ENCODE measurements around the gene CDK10.

Gene CDK10

DNA sequence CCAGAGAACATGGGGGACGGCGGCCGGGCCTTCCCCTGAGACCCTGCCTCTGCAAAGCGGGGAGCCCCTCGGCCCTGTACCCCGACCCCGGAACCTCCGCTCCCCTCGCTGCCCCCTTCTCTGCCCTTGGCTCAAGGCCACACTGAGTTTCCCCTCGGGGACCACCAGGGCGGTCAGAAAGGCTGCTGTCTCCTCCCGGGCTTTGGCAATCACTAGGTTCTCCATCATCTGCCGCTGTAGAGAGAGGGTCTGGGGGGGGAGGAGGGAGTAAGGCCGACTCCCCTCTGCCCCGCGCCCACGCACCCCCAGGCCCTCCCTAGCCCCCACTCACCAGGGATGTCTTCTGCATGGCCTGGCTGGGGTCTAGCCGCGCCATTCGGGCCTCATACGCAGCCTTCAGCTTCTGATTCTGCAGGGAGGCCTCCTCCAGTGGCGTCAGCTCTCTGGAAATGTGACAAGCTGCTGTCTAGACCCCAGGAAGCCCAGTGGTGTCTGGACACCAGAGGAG, 25.8 kb downstream of the CDK10 start:
- no peak for DNase-seq (ENCODE audit: low read depth)

DNA sequence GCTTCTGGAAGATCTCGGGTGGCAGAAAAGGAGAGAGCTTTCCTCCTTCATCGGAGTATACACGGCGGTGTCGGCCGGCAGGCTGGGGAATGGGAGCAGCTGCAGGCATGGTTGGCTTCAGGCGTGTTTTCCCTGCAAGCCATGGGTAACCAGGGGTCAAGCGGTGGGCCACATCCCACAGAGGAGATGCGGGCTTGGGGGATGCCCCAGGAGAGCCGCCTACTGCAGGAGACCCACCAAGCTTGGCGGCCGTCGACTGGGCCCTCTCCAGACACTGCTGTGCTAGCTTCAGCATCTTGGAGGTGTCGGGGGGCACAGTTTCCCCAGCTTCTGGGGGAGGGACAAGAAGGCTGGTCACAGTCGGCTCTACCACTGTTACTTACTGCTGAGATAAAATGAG, 30.0 kb downstream of the CDK10 start:
- no peak for DNase-seq (ENCODE audit: low read depth)

DNA sequence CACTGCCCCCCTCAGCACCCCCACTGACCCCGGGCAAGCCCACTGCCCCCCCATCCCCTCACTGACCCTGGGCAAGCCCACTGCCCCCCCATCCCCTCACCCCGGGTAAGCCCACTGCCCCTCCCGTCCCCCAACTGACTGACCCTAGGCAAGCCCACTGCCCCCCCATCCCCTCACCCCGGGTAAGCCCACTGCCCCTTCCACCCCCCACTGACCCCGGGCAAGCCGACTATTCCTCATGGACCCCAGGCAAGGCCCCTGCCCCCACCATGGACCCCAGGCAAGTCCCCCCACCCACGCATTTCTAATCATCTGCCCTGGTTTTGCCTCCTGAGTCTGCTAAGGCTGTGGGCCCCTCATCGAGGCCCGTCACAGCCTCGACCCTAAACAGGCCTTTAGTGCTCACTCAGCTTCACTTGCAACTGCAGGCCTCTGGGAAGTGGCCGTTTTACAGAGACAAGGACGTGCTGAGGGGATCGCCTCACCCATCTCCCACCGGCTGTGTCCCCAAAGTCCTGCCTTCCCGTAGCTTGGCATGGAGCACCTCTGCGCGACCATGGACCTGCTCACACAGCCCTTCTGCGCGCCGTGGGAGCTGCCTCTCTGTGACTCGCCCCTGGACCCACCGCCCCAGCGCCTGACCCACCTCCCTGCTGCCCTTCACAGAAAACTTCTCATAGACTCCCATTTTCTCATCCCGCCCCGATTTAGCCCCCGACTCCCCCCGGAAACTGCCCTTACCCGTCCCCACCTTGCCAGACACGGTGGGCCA, 30.6 kb downstream of the CDK10 start:
- DNase-seq (ENCODE audit: low read depth): no peak

DNA sequence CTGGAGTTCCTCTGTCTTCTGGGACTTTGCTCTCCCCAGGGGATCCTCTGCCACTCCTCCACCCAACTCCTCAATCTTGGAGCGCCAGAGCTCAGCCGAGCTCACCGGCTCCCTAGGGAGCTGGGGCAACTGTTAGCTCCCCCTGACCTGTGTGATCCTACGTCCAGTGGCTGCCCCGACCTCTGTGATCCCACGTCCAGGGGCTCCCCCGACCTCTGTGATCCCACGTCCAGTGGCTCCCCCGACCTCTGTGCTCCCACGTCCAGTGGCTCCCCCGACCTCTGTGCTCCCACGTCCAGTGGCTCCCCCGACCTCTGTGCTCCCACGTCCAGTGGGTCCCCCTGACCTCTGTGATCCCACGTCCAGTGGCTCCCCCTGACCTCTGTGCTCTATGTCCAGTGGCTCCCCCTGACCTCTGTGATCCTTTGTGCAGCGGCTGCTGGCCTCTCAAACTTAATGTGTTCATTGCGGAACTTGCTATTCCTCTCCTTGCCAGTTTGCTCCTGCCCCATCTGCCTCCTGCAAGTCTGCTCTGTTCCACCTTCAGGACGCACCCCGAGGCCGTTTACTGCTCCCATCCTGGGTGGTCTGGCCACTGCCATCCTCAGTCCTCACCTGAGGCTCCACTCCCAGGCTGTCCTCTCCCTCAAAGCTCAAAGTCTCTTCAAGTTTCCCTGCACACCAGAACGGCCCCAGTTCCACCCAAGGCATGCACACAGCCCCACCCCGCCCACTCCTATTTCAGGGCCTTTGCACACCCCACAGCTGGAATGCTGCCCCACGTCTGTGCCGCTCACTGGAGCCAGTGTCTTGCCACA, 31.4 kb downstream of the CDK10 start:
- DNase-seq (ENCODE audit: low read depth): no peak

DNA sequence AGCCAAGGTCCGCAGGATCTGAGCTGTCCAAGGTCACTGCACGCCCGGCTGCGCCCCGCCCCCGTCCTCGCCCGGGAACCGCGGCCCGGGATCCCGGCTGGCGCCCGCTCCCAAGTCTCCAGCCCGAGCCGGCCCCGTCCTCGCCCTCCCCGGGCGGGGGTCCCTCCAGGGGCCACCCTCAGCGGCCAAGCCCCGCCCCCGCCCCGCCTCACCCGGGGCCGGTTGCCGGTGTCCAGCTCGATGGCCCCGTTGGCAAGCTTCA, 34.0 kb downstream of the CDK10 start:
- peak; percentile 32 for DNase-seq (ENCODE audit: low read depth)

DNA sequence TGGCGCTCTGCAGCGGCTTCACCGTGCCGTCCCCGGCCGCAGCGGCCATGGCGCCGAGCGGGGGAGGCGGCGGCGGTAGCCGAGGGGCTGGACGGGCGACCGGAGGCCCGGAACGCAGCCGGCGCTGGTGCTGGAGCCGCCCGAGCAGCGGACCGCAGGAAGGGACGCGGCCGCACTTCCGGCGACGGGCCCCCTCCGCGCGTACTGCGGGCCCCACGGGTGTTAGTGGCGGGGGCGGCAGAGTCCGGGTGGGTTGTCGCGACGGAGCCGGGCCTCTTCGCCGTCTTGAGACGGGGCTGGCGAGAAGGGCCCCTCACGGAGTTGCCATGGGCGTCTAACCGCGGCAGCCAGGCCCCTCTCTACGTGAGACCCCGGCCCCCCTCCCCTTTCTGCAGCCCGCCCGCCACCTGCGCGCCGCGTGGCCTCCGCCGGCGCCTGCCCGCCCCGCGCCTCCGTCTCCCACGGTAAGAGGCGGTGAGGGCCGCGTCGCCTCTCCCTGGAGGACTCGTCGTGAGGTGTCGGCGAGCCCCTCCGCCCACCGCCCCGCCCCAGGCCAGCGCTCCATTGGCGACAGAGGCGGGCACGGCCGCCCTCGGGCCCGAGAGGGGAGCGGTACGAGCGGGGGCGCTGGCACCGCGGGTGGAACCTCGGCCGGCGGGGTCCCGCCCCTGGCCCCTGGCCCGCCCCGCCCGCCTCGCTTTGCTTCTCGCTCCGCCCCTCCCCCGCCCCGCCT, 34.5 kb downstream of the CDK10 start, which contains the start of the genes VPS9D1 and ZNF276:
Gene VPS9D1, minus strand, starts transcription at position 86 of the 733 bp plus-strand sequence. Its CDS starts 37 bp downstream, at position 49.
Gene ZNF276, plus strand, starts transcription at position 725 of the 733 bp plus-strand sequence. CDS start 104 bp downstream, outside the sequence.
- peak; percentile 72 for DNase-seq (ENCODE audit: low read depth)

DNA sequence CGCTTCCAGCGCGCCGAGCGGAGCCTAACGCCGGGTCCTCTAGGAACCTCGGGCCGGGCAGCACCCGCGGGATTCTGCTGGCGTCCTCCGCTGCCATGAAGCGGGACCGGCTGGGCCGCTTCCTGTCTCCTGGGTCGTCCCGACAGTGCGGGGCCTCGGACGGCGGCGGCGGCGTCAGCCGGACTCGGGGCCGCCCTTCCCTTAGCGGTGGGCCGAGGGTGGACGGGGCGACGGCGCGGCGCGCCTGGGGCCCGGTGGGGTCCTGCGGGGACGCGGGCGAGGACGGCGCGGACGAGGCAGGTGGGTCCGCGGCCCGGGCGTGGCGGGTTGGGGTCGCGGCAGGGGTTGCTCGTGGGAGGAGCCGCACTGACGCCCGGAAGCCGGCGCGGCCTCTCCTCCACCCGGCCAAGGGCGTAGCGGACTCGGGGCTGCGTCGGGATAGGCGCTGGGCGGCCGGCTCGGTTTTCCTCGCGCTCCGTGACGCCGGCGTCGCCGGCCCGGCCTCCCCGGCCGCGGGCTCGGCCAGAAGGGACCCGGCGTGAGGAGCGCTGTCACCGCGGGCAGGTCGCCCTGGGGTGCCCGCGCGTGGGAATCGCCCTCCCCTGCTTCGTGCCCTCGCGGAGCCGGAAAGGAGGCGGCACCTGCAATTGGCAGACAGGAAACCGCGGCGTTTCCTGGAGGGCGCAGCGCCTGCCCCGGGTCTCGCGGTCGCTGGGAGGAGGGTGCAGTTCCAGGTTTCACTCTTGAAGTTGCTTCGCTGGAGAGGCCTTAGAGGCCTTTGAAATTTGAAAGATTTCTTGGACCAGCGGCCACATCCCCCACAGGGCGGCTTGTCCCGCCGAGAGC, 35.3 kb downstream of the CDK10 start:
- peak; percentile 50 for DNase-seq (ENCODE audit: low read depth)

DNA sequence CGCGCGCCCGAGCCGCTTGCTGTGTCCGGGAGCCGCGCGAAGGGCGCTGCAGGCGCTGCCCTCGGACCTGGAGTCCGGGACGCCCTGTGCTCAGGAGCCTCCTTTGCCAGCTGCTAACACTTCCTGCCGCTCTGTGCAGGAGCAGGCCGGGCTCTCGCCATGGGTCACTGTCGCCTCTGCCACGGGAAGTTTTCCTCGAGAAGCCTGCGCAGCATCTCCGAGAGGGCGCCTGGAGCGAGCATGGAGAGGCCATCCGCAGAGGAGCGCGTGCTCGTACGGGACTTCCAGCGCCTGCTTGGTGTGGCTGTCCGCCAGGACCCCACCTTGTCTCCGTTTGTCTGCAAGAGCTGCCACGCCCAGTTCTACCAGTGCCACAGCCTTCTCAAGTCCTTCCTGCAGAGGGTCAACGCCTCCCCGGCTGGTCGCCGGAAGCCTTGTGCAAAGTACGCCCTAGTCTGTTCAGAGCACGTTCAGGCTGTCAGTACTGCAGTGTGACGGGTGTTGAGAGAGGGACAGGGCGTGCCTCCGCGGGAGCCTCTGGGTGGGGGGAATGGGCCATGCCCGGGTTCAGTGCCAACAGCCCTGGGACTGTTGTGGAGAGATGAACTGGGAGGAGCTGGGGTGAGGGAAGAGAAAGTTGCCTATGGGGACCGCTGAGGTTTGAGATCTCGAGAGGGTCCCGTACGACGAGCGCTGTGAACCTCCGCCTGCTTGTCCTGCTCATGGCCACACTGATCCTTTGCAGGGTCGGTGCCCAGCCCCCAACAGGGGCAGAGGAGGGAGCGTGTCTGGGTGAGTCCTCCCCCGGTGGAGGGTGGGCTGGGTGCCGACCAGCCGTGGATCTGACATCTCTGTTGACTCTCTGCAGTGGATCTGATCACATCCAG, 36.1 kb downstream of the CDK10 start:
- DNase-seq (ENCODE audit: low read depth): peak; percentile 39

DNA sequence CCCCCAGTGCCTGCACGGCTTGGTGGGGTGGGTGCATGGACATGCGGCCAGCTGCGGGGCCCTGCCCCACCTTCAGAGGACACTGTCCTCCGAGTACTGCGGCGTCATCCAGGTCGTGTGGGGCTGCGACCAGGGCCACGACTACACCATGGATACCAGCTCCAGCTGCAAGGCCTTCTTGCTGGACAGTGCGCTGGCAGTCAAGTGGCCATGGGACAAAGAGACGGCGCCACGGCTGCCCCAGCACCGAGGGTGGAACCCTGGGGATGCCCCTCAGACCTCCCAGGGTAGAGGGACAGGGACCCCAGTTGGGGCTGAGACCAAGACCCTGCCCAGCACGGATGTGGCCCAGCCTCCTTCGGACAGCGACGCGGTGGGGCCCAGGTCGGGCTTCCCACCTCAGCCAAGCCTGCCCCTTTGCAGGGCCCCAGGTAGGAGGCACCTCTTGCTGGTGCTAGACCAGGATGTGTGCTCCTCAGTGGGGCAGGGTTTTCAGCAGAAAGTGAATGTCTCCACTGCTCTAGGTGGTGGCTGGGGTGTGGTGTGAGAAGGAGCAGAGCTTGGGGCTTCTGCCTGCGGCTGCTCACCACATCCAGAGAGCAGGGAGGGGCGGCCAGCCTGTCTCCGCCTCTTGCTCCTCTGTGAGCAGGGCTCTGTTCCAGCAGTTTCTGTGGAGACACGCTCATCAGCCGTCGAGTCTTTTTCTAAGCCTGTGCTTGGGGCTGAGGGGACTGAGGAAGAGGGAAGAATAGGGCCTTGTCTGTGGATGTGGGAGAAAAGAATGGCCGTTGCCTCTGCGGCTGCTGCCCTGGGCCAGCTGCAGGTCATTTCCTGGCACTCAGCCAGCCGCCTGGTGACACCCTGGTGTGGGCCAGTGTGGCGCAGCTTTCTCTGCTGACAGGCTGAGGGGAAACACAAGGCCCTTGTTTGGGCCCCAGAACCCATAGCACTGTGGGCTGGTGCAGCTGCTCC, 37.1 kb downstream of the CDK10 start:
- peak; percentile 21 for DNase-seq (ENCODE audit: low read depth)

DNA sequence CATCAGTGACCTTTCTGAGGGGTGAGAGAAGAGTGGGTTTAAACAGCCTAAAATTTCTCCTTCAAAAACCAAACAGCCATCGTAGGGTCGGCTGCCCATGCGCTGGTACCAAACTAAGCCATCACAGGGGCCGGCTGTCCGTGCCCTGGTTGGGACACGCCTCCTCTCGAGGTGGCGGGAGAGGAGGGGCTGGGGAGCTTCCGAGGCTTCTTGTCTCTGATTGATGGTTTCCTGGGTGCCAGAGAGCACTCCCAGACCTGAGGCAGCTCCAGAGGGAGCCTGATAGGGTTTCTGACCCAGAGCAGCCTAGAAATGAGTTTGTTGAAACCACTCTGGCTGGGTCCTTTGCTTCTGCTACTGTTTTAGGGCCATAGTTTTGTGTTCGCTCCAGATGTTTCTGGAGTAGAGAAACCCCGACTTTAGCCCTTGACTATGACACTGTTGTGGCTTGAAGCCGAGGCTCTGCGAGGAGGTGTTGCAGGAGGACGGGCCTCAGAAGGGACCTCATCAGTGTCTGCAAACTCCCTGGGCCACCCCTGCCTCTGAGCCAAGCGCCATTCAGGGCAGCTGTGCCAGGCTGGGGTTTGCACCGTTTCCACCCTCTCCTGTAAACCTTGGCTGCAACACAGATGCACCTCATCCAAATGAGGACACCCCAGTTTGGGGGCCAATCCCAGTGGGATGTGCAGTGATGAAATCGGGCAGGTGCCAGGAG, 41.1 kb downstream of the CDK10 start:
- DNase-seq (ENCODE audit: low read depth): peak; percentile 43

DNA sequence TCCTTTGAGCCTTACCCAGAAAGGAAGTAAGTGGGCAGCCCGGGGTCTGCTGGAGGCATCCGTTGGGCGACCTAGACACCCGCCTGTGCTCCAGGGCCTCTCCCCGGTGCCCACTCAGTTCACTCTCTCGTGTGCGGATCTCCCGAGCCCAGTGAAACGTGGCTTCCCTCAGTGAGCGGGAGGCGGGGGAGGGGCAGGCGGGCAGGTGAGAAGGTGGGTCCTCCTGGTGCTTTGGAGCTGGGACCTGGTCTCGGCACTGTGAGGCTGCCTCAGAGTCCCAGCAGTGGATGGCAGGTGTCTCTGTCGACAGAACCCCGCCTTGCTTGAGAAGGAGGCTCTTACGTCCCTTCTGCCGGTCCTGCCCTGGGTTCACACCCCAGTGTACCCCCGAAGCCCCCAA, 42.8 kb downstream of the CDK10 start:
- no peak for DNase-seq (ENCODE audit: low read depth)

DNA sequence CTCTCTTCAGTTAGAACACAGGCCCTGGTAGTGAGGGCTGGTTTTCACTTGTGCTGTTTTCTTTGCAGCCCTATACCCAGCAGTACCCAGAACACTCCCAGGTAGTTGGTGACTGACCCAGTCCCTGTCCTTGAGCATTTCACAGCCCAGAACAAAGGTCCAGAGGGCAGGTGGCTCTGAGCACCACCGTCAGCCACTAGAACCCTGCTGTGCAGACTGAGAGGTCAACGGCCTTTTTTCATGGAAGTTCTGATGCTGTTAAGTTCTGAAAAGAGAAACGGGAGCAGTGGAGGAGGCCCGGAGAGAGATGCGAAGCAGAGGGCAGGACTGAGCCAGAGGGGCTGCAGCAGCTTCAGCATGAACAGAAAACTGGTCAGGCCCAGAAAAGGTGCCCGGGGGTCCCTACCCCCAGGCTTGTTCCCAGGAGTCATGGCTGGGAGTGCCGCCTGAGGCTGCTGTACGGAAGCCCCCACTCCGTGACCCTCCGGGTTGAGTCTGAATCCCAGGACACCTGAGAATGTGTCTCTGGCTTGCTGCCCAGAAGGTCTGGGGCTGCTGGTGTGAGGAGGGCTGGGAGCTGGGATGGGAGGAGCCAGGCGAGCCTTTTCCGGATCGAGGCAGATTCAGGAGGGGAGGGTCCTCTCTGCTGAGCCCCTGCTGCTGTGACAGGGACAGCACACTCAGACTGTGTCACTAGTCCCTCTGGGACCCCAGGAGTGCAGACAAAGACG, 43.5 kb downstream of the CDK10 start:
- no peak for DNase-seq (ENCODE audit: low read depth)

DNA sequence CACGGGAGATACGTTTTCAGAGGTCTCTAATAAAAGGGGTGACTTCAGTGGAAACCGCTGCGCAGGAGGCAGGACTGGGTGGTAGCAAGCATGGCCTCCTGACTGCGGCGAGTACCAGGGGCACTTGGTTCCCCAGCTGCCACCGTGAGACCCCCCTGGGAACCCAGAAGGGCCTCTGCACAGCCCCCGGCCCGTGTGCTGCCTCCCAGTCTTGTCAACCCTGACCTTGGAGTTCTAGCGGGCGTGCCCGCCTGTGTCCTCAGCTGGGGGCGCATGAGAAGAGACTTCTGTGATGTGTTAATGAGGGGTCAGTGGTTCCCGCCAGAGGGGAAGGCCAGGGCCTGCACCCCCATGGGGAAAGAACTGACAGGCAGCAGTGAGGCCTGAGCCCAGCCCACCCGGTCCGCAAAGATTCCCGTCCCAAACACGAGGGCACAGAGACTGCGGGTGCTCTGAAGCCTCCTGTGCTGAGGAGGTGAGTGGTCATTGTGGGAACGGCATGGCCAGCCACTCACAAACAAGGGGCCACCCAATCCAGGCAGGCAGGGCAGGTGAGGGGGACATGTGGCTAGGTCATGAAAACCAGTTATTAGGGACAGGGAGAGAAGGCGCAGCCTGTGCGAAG, 44.2 kb downstream of the CDK10 start:
- no peak for DNase-seq (ENCODE audit: low read depth)

DNA sequence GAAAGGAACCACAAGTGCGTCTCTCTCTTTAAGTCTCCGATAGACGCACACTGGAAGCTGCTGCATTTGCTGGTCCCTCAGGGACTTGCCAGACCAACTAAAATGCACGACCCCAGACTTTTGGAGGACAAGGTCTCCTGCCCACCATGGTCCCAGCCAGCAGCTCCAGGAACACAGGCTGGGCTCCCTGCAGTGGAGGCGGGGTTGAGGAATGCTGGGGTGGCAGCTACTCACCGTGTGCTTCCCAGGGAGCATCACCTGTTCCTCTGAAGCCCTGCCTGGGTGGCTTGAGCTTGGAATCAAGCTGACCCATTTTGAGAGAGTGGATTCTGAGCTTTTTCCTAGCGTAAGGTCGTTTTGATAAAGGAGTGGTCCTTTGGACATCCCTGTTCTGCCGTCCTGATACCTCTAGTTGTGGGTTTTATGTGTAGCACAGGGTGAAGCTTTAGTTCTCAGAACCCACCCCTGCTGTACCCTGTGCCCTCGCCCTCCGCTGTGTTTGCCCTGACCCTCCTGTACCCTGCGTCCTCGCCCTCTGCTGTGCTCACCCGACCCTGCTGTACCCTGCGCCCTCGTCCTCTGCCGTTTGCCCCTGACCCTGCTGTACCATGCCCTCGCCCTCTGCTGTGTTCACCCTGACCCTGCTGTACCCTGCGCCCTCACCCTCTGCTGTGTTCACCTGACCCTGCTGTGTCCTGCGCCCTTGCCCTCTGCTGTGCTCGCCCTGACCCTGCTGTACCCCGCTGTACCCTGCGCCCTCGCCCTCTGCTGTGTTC, 45.8 kb downstream of the CDK10 start:
- DNase-seq (ENCODE audit: low read depth): no peak

DNA sequence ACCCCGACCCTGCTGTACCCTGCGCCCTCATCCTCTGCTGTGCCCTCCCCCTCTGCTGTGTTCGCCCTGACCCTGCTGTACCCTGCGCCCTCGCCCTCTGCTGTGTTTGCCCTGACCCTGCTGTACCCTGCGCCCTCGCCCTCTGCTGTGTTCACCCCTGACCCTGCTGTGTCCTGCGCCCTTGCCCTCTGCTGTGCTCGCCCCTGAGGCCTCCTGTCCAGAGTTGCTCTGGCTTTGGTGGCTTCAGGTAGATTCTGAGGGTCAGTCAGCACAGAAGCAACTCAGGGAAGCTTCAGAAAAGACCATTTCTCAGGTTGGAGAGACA, 46.4 kb downstream of the CDK10 start:
- no peak for DNase-seq (ENCODE audit: low read depth)

DNA sequence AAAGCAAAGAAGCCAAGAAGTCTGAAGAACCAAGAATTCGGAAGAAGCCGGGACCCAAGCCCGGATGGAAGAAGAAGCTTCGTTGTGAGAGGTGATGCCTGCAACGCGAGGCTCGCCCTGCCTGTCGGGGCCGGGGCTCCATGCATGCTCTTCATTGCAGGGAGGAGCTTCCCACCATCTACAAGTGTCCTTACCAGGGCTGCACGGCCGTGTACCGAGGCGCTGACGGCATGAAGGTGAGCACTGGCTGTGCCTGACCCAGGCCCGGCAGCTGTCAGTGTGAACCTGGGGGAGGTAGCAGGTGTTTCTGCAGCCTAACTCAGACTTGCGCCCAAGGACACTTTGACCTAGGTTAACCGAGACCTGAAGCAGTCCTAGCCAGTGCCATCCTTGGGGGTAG, 46.8 kb downstream of the CDK10 start:
- DNase-seq (ENCODE audit: low read depth): no peak

DNA sequence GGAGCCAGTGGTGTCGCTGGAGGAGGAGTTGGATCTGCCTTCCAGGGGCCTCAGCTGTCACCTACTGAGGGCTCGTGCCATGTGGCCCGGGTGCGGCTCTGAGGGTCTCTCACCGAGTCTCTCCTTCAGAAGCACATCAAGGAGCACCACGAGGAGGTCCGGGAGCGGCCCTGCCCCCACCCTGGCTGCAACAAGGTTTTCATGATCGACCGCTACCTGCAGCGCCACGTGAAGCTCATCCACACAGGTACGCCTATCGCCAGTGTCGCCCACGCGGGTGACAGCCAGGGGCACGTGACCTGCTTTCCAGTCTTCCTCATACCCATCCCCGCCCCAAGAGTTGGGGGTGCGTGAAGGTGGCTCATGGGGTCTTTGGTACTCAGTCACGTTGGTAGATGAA, 47.3 kb downstream of the CDK10 start:
- no peak for DNase-seq (ENCODE audit: low read depth)
